Stimulated activated naive CD4-positive, alpha-beta T cell treated with Interleukin-2 at 50 U/mL for 16 hours (primary cell): Measurements from ENCODE around the gene ASB1.
"Not testable (repeated sequence)": the region's sequence is repeated elsewhere in the genome, so short reads cannot be mapped to it uniquely, and the experiment has no call there.

Experiments
- DNase-seq: peaks from one replicate; lab custom pipeline; 2025; lab: John Stamatoyannopoulos, UW

The ASB1 gene

GRCh38 chr2:238404406-238405216 is 22.1 kb upstream of the ASB1 start:
- no peak for DNase-seq

GRCh38 chr2:238405217-238405555 is 21.5 kb upstream of the ASB1 start:
- not testable (repeated sequence) for DNase-seq

GRCh38 chr2:238406221-238406997 is 20.3 kb upstream of the ASB1 start:
- no peak for DNase-seq

- DNase-seq = no peak
Observed at GRCh38 chr2:238406998-238407285, 19.8 kb upstream of the ASB1 start.

- DNase-seq = no peak
Observed at GRCh38 chr2:238407566-238407965, 19.2 kb upstream of the ASB1 start.

GRCh38 chr2:238408615-238409340 is 17.9 kb upstream of the ASB1 start:
- no peak for DNase-seq

- no peak for DNase-seq
Observed at GRCh38 chr2:238409341-238410199, 17.2 kb upstream of the ASB1 start.

GRCh38 chr2:238412067-238412767 is 14.5 kb upstream of the ASB1 start:
- DNase-seq = no peak

GRCh38 chr2:238413368-238413767 is 13.4 kb upstream of the ASB1 start:
- DNase-seq = no peak

GRCh38 chr2:238415036-238415764 is 11.5 kb upstream of the ASB1 start:
- no peak for DNase-seq

- no peak for DNase-seq
Observed at GRCh38 chr2:238415893-238416292, 10.8 kb upstream of the ASB1 start.

GRCh38 chr2:238418196-238418998 is 8.3 kb upstream of the ASB1 start:
- DNase-seq = no peak

GRCh38 chr2:238418999-238419546 is 7.7 kb upstream of the ASB1 start:
- no peak for DNase-seq

GRCh38 chr2:238420442-238420841 is 6.3 kb upstream of the ASB1 start:
- no peak for DNase-seq

- no peak for DNase-seq
Observed at GRCh38 chr2:238420878-238421694, 5.6 kb upstream of the ASB1 start.

GRCh38 chr2:238421695-238422035 is 5.1 kb upstream of the ASB1 start:
- no peak for DNase-seq

- no peak for DNase-seq
Observed at GRCh38 chr2:238422285-238422684, 4.4 kb upstream of the ASB1 start.

GRCh38 chr2:238422940-238423339 is 3.8 kb upstream of the ASB1 start:
- no peak for DNase-seq
